ENCODE results near the gene SVIL. TPM values are rescaled to one million over a fixed set of nuclear protein-coding genes. Genes with fewer than 3 reads are reported as not detected.
A peak's percentile ranks its signal among the peaks of the same experiment; 100 is the strongest.

Gene SVIL
- total RNA-seq, 1 donor from 2014 or later = 25.1 TPM

DNA sequence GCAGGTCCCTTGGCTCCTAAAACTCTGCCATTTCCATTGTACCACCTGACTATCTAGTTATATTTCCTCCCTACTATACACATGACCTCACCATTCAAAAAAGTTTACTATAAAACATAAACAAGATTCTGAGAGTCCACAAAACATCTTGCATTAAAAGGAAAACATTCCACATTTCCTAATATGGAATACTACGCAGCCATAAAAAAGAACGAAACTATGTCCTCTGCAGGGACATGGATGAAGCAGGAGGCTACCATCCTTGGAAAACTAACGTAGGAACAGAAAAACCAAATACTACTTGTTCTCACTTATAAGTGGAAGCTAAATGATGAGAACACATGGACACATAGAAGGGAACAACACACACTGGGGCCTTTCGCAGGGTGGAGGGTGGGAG lies 48.3 kb downstream of the SVIL start:
- Histone ChIP-seq H3K4me3 (no peak overlapping the region), H4K20me1 (ENCODE audit: low read depth) (peaks cover 70% of the 10 kb centered on the region), H3K36me3 (no peaks in the 10 kb centered on the region), H3K79me2 (ENCODE audit: low read depth) (no peaks in the 10 kb centered on the region), H3K9me3 (ENCODE audit: low read depth) (no peaks in the 10 kb centered on the region), H3K27ac (no peak overlapping the region), H3K4me2 (no peak overlapping the region), H2AFZ (replicated peaks) (no peak overlapping the region), H3K27me3 (no peaks in the 10 kb centered on the region), H3K4me1 (peaks cover 27% of the 10 kb centered on the region), H3K9ac (no peak overlapping the region), H3F3A (ENCODE audit: low read depth) (peaks cover 11% of the 10 kb centered on the region)
- H3K9me3 Mint-ChIP-seq = peaks cover 2% of the 10 kb centered on the region
- H3K4me1 Mint-ChIP-seq = peaks cover 57% of the 10 kb centered on the region
- no peak for DNase-seq (ENCODE audit: low spot score)
- no peak overlapping the region for H3K4me3 Mint-ChIP-seq
- TF ChIP-seq EZH2 (IDR thresholded peaks at IDR 0.05) (no peak), EZH2phosphoT487 (IDR thresholded peaks at IDR 0.05) (no peak)
- TF ChIP-seq, protein P1, sequence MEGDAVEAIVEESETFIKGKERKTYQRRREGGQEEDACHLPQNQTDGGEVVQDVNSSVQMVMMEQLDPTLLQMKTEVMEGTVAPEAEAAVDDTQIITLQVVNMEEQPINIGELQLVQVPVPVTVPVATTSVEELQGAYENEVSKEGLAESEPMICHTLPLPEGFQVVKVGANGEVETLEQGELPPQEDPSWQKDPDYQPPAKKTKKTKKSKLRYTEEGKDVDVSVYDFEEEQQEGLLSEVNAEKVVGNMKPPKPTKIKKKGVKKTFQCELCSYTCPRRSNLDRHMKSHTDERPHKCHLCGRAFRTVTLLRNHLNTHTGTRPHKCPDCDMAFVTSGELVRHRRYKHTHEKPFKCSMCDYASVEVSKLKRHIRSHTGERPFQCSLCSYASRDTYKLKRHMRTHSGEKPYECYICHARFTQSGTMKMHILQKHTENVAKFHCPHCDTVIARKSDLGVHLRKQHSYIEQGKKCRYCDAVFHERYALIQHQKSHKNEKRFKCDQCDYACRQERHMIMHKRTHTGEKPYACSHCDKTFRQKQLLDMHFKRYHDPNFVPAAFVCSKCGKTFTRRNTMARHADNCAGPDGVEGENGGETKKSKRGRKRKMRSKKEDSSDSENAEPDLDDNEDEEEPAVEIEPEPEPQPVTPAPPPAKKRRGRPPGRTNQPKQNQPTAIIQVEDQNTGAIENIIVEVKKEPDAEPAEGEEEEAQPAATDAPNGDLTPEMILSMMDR (IDR thresholded peaks at IDR 0.05) = no peak
- H3K27me3 Mint-ChIP-seq (ENCODE audit: insufficient read depth, low read depth) = peaks cover 10% of the 10 kb centered on the region
- peaks cover 4% of the 10 kb centered on the region for H3K36me3 Mint-ChIP-seq
- H3K27ac Mint-ChIP-seq = peak overlapping the region; percentile 4

DNA sequence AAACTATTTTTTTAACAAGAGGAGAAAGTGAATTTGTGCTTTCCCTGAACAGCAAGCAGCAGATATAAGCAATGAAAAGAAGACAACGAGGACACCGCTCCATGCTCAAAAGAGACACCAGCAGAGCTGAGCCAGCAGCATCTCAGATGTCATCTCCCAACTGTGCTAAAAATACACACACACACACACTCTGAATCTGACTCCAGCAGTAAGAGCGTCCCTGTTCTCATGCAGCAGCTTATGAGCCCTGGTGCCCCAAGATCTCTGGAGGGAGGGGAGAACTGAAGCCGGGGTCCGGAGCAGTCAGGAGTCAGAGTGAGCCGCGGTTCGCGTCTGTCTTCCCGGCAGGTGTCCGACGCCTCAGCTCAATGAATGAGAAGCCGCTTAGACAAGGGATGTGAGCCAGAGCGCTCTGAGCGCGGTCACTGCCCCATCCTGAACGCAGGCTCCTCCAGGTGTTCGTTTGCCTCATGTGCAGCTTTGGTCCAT lies 49.2 kb downstream of the SVIL start:
- DNase-seq (ENCODE audit: low spot score) = peak; percentile 85
- Histone ChIP-seq H3K27ac (no peak overlapping the region), H3K27me3 (no peaks in the 10 kb centered on the region), H3K4me3 (no peak overlapping the region), H3F3A (ENCODE audit: low read depth) (peaks cover 11% of the 10 kb centered on the region), H3K9ac (no peak overlapping the region), H3K4me2 (peak overlapping the region; percentile 35), H4K20me1 (ENCODE audit: low read depth) (peaks cover 62% of the 10 kb centered on the region), H3K4me1 (peaks cover 26% of the 10 kb centered on the region), H2AFZ (replicated peaks) (no peak overlapping the region), H3K9me3 (ENCODE audit: low read depth) (no peaks in the 10 kb centered on the region), H3K36me3 (no peaks in the 10 kb centered on the region), H3K79me2 (ENCODE audit: low read depth) (no peaks in the 10 kb centered on the region)
- Mint-ChIP-seq H3K27me3 (ENCODE audit: insufficient read depth, low read depth) (peaks cover 10% of the 10 kb centered on the region), H3K9me3 (peaks cover 2% of the 10 kb centered on the region), H3K4me1 (peaks cover 54% of the 10 kb centered on the region), H3K4me3 (peak overlapping the region; percentile 63), H3K36me3 (peaks cover 4% of the 10 kb centered on the region), H3K27ac (peak overlapping the region; percentile 82)
- no peak for TF ChIP-seq EZH2phosphoT487 (IDR thresholded peaks at IDR 0.05)
- TF ChIP-seq, protein P1 (IDR thresholded peaks at IDR 0.05) = peak; percentile 21

DNA sequence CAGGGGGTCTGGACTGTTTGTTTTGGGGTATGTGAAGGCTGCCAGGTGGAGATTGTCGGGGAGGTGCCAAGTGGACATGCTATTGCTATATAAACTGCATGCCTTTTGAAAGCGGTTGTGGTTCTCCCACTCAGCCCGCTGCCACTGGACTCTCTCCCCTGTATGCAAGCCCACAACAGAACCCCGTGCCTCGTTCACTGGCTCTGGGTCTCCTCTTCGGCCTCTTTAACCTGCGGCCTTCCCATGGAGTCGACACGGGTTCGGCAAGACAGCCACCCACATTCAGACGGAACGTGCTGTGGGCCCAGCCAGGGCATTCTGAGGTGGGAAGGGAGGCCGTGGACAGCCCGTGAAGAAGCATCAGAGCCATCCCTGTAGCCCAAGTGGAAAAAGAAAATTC lies 50.3 kb downstream of the SVIL start:
- H3K27me3 Mint-ChIP-seq (ENCODE audit: insufficient read depth, low read depth) = peaks cover 10% of the 10 kb centered on the region
- H3K79me2 ChIP-seq (ENCODE audit: low read depth) = no peaks in the 10 kb centered on the region
- H3K9me3 Mint-ChIP-seq = peaks cover 2% of the 10 kb centered on the region
- no peak overlapping the region for H3K27ac Mint-ChIP-seq
- H3K4me3 ChIP-seq = no peak overlapping the region
- H3K27ac ChIP-seq = no peak overlapping the region
- H3K4me2 ChIP-seq = no peak overlapping the region
- DNase-seq (ENCODE audit: low spot score) = no peak
- peaks cover 54% of the 10 kb centered on the region for H4K20me1 ChIP-seq (ENCODE audit: low read depth)
- no peaks in the 10 kb centered on the region for H3K9me3 ChIP-seq (ENCODE audit: low read depth)
- H3F3A ChIP-seq (ENCODE audit: low read depth) = peaks cover 11% of the 10 kb centered on the region
- H2AFZ ChIP-seq (replicated peaks) = no peak overlapping the region
- H3K4me3 Mint-ChIP-seq = no peak overlapping the region
- H3K36me3 ChIP-seq = no peaks in the 10 kb centered on the region
- peaks cover 17% of the 10 kb centered on the region for H3K4me1 ChIP-seq
- H3K27me3 ChIP-seq = no peaks in the 10 kb centered on the region
- H3K4me1 Mint-ChIP-seq = peaks cover 47% of the 10 kb centered on the region
- peaks cover 4% of the 10 kb centered on the region for H3K36me3 Mint-ChIP-seq
- no peak for TF ChIP-seq EZH2phosphoT487 (IDR thresholded peaks at IDR 0.05)
- no peak for TF ChIP-seq EZH2 (IDR thresholded peaks at IDR 0.05)
- TF ChIP-seq, protein P1 (IDR thresholded peaks at IDR 0.05) = no peak
- no peak overlapping the region for H3K9ac ChIP-seq
